ENCODE measurements around the gene ELP2. TPM values are rescaled to one million over a fixed set of nuclear protein-coding genes. Genes with fewer than 3 reads are reported as not detected.

Gene ELP2
- total and polyA plus RNA-seq, 2 of the 8 experiments (the other 6 are each of a cell fraction or from before 2014, with no cell fraction given), result 55.8 to 165 TPM

GRCh38 chr18:36215577-36215976, 85.9 kb downstream of the ELP2 start:
- Histone ChIP-seq H3K27ac (ENCODE audit: low read depth, low read length) (no peak overlapping the region), H3K79me2 (ENCODE audit: control insufficient read depth in 1 of 2, insufficient read depth in 2 of 2, low read length in 2 of 2) (no peaks in the 10 kb centered on the region), H3K9me3 (ENCODE audit: insufficient read depth in 2 of 2, low read depth in 1 of 2, low read length in 1 of 2) (no peaks in the 10 kb centered on the region), H3K14ac (ENCODE audit: insufficient read length) (no peak overlapping the region), H2BK5ac (ENCODE audit: low read depth, low read length) (no peak overlapping the region), H4K8ac (ENCODE audit: extremely low read depth, insufficient read depth, low read length) (peak overlapping the region; percentile 25; the same call in 1 of the 2 replicates), H4K5ac (ENCODE audit: insufficient read length, low read depth, low read length) (no peak overlapping the region), H2BK15ac (ENCODE audit: low read length) (no peak overlapping the region), H4K91ac (replicated peaks; ENCODE audit: insufficient read length, low read length) (no peak overlapping the region), H3K4me3 (ENCODE audit: extremely low read depth in 1 of 4, insufficient read depth in 2 of 4, low read depth in 3 of 4, low read length in 4 of 4) (no peak overlapping the region), H3K9ac (replicated peaks in 1 of 4; ENCODE audit: extremely low read depth in 1 of 4, low read depth in 3 of 4, low read length in 3 of 4) (no peak overlapping the region), H3K18ac (ENCODE audit: extremely low read depth, low read length) (no peak overlapping the region), H4K20me1 (replicated peaks in 1 of 2; ENCODE audit: control insufficient read depth in 1 of 2, insufficient read depth in 2 of 2, low read length in 2 of 2) (peaks cover 0 to 3% of the 10 kb centered on the region in 2 experiments), H2AK5ac (ENCODE audit: low read depth, low read length) (no peak overlapping the region), H3K23ac (ENCODE audit: insufficient read length) (no peak overlapping the region), H3K79me1 (ENCODE audit: low read depth, low read length) (no peaks in the 10 kb centered on the region), H3K4ac (replicated peaks; ENCODE audit: insufficient read length, low read depth, low read length) (no peak overlapping the region), H3K36me3 (ENCODE audit: control insufficient read depth in 2 of 4, insufficient read depth in 4 of 4, low read length in 3 of 4) (0 out of 8 replicates have a peak, but pooled peaks cover 0 to 3% (median 0%) of the 10 kb centered on the region in 4 experiments), H3K23me2 (ENCODE audit: low read depth, low read length) (no peaks in the 10 kb centered on the region), H2BK12ac (ENCODE audit: low read depth, low read length) (no peak overlapping the region), H2BK120ac (replicated peaks; ENCODE audit: low read depth, low read length) (no peak overlapping the region), H3K56ac (replicated peaks; ENCODE audit: insufficient read length, low read depth, low read length) (no peak overlapping the region), H3K4me2 (ENCODE audit: insufficient read depth in 1 of 2, low read depth in 2 of 2, low read length in 2 of 2) (no peak overlapping the region), H3K27me3 (replicated peaks in 1 of 4; ENCODE audit: control insufficient read depth in 3 of 4, extremely low read depth in 1 of 4, insufficient read depth in 3 of 4, low read length in 3 of 4) (no peaks in the 10 kb centered on the region), H2AFZ (ENCODE audit: low read length) (no peak overlapping the region), H2BK20ac (ENCODE audit: low read length) (no peak overlapping the region), H3K4me1 (replicated peaks in 1 of 4; ENCODE audit: control insufficient read depth in 3 of 4, insufficient read depth in 4 of 4, low read length in 3 of 4) (no peaks in the 10 kb centered on the region)
- TF ChIP-seq KDM4A (IDR thresholded peaks at IDR 0.05; ENCODE audit: low read depth, low read length, severe bottlenecking) (no peak), PHF8 (conservative IDR thresholded peaks at IDR 0.05; ENCODE audit: low read depth, low read length) (no peak), POLR2AphosphoS5 (IDR thresholded peaks at IDR 0.05; ENCODE audit: low read depth, low read length) (no peak)
- FAIRE-seq (no peak), DNase-seq (ENCODE audit: low read depth in 1 of 2, low spot score in 2 of 2) (no peak)
- CTCF ChIA-PET (ENCODE audit: partially characterized antibody), result no interaction called here
- 85% methylated on average over 8 of the region's 9 CpGs; no CpG with 5 or more reads in 1 of the 2 experiments for WGBS, 2 experiments (ENCODE audit: extremely low coverage in 1 of 2, insufficient coverage in 1 of 2, insufficient read length in 1 of 2, insufficient replicate concordance in 2 of 2, low coverage in 1 of 2, low lambda C conversion rate in 2 of 2, missing lambda C conversion rate in 1 of 2)
- POLR2A ChIA-PET (ENCODE audit: partially characterized antibody), result no interaction called here
